OCI-LY7 (cell line): ENCODE data around the gene IL17REL. TPM values are rescaled to one million over a fixed set of nuclear protein-coding genes. Genes with fewer than 3 reads are reported as not detected.

Source experiments
- BruUV-seq: library from RNA; stranded (reverse); fragments of 400-500 nt; replicated peaks from 2 replicates; lab custom pipeline; 2021; lab: Mats Ljungman, UMichigan
- CTCF ChIA-PET: fragments of 300-600 bp; sonication (Branson Sonifier 250); formaldehyde crosslinking; loops from one replicate; lab custom pipeline; 2022; ENCODE audit warnings: antibody characterized with exemption; ENCODE audit not compliant: unreplicated experiment; lab: Charles Lee
- POLR2A ChIA-PET: fragments of 300-600 bp; sonication (Branson Sonifier 250); formaldehyde crosslinking; loops from one replicate; lab custom pipeline; 2022; ENCODE audit warnings: antibody characterized with exemption; lab: Charles Lee
- DNase-seq: peaks from one replicate; pipeline ENCODE4 v3.0.0-alpha.2; 2015; ENCODE audit warnings: low spot score
- H2AFZ ChIP-seq: fragments of 200-600 bp; sonication (generic), shearing (Covaris generic); 2 replicates; pipeline ENCODE4 v1.6.1; 2014; ENCODE audit warnings: mild to moderate bottlenecking, antibody characterized with exemption, low read length, moderate library complexity
- H3K27ac ChIP-seq: fragments of 200-600 bp; sonication (generic); 2 replicates; pipeline ENCODE4 v1.5.1; 2014; ENCODE audit warnings: mixed run types, low read depth, mild to moderate bottlenecking, moderate library complexity, low read length, inconsistent platforms; ENCODE audit not compliant: poor library complexity, severe bottlenecking
- H3K36me3 ChIP-seq: fragments of 200-600 bp; sonication (generic); 2 replicates; pipeline ENCODE4 v1.6.1; 2014; ENCODE audit warnings: mild to moderate bottlenecking, antibody characterized with exemption, low read length, moderate library complexity, mixed read lengths; ENCODE audit not compliant: insufficient read depth
- H3K4me1 ChIP-seq: fragments of 200-600 bp; sonication (generic); 2 replicates; pipeline ENCODE4 v1.5.1; 2014; ENCODE audit warnings: mild to moderate bottlenecking, low read length; ENCODE audit not compliant: insufficient read depth, poor library complexity, severe bottlenecking
- H3K4me2 ChIP-seq: fragments of 200-600 bp; sonication (generic); 2 replicates; pipeline ENCODE4 v1.6.1; 2014; ENCODE audit warnings: mild to moderate bottlenecking, low read length
- H3K4me3 ChIP-seq: fragments of 200-600 bp; sonication (generic); 2 replicates; pipeline ENCODE4 v1.5.1; 2014; ENCODE audit warnings: mild to moderate bottlenecking, low read depth, low read length; ENCODE audit not compliant: poor library complexity, severe bottlenecking
- H3K79me2 ChIP-seq: fragments of 200-600 bp; sonication (generic); 2 replicates; pipeline ENCODE4 v1.6.1; 2016; ENCODE audit warnings: low read depth, mild to moderate bottlenecking, low read length, moderate library complexity, mixed read lengths; ENCODE audit not compliant: insufficient read depth
- H3K9me2 ChIP-seq: fragments of 200-600 bp; sonication (generic); 2 replicates; pipeline ENCODE4 v1.6.1; 2016; ENCODE audit warnings: mild to moderate bottlenecking, low read length, mixed read lengths; ENCODE audit not compliant: insufficient read depth
- H3K9me3 ChIP-seq: fragments of 200-600 bp; sonication (generic); 2 replicates; pipeline ENCODE4 v1.6.1; 2014; ENCODE audit warnings: mild to moderate bottlenecking, mixed run types, low read length, mixed read lengths
- H4K20me1 ChIP-seq: fragments of 200-600 bp; sonication (generic); 2 replicates; pipeline ENCODE4 v1.6.1; 2014; ENCODE audit warnings: mild to moderate bottlenecking, antibody characterized with exemption, low read length, moderate library complexity, mixed read lengths; ENCODE audit not compliant: insufficient read depth
- EZH2phosphoT487 ChIP-seq: fragments of 200-600 bp; sonication (generic); IDR thresholded peaks from 2 replicates; pipeline ENCODE4 v1.6.1; 2018; ENCODE audit warnings: low read depth, borderline replicate concordance, mild to moderate bottlenecking, mixed run types, antibody characterized with exemption, low read length, moderate library complexity, mixed read lengths
- intact Hi-C: fragments of 100-400 bp; cut with micrococcal nuclease; formaldehyde crosslinking; loops from one replicate; pipeline ENCODE4 v1.10.0; 2022; ENCODE audit not compliant: unreplicated experiment
- total RNA-seq, 2 experiments: library from RNA; depleted of rRNA in 1 of 2; stranded (reverse); fragments of >200 nt in 1 of 2; shearing (Covaris generic) in 1 of 2; gene quantifications; 2 replicates each; pipeline ENCODE4 v1.2.3, GENCODE V29; 2014 to 2022
- TF ChIP-seq, protein P1 (sequence below): fragments of 200-600 bp; sonication (generic); conservative IDR thresholded peaks from 2 replicates; pipeline ENCODE4 v1.5.1; 2014; ENCODE audit warnings: mild to moderate bottlenecking, antibody characterized with exemption, low read length, moderate library complexity, mixed read lengths

The IL17REL gene
- total RNA-seq, 2 experiments from 2014 or later, result 0.03 TPM; not detected in 1

DNA sequence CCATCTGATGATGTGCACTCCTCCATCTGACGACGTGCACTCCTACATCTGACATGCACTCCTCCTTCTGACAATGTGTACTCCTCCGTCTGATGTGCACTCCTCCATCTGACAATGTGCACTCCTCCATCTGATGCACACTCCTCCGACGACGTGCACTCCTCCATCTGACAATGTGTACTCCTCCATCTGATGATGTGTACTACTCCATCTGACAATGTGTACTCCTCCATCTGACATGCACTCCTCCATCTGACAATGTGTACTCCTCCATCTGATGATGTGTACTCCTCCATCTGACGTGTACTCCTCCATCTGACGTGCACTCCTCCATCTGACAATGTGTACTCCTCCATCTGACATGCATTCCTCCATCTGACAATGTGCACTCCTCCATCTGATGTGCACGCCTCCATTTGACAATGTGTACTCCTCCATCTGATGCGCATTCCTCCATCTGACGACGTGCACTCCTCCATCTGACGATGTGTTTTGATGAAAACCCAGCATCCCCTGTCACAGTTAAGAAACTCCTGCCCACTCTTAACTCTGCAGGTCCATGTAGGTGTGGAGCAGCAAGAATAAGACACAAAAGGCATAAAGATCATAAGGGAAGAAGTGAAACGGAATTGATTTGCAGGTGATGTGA is 9.7 kb upstream of the IL17REL start:
- Histone ChIP-seq H3K36me3 (no peaks in the 10 kb centered on the region), H4K20me1 (no peaks in the 10 kb centered on the region), H3K4me3 (no peak overlapping the region), H3K9me2 (no peaks in the 10 kb centered on the region), H3K27ac (no peak overlapping the region), H2AFZ (no peak overlapping the region), H3K9me3 (peaks cover 7% of the 10 kb centered on the region; the same call in 1 of the 2 replicates), H3K79me2 (no peaks in the 10 kb centered on the region), H3K4me2 (no peak overlapping the region), H3K4me1 (no peaks in the 10 kb centered on the region)
- intact Hi-C loops, result no loop called here
- BruUV-seq, result no TSS peak
- ChIA-PET POLR2A (no interaction called here), CTCF (no interaction called here)
- no peak for TF ChIP-seq EZH2phosphoT487
- TF ChIP-seq, protein P1, sequence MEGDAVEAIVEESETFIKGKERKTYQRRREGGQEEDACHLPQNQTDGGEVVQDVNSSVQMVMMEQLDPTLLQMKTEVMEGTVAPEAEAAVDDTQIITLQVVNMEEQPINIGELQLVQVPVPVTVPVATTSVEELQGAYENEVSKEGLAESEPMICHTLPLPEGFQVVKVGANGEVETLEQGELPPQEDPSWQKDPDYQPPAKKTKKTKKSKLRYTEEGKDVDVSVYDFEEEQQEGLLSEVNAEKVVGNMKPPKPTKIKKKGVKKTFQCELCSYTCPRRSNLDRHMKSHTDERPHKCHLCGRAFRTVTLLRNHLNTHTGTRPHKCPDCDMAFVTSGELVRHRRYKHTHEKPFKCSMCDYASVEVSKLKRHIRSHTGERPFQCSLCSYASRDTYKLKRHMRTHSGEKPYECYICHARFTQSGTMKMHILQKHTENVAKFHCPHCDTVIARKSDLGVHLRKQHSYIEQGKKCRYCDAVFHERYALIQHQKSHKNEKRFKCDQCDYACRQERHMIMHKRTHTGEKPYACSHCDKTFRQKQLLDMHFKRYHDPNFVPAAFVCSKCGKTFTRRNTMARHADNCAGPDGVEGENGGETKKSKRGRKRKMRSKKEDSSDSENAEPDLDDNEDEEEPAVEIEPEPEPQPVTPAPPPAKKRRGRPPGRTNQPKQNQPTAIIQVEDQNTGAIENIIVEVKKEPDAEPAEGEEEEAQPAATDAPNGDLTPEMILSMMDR, result no peak
- no peak for DNase-seq

DNA sequence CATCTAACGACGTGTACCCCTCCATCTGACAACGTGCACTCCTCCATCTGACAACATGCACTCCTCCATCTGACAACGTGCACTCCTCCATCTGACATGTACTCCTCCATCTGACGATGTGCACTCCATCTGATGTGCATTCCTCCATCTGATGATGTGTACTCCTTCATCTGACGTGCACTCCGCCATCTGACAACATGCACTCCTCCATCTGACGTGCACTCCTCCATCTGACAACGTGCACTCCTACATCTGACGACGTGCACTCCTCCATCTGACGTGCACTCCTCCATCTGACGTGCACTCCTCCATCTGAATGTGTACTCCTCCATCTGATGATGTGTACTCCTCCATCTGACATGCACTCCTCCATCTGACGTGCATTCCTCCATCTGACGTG is 8.0 kb upstream of the IL17REL start:
- intact Hi-C loops, result no loop called here
- no peak overlapping the region for H2AFZ ChIP-seq
- BruUV-seq, result no TSS peak
- POLR2A ChIA-PET, result no interaction called here
- no peaks in the 10 kb centered on the region for H3K79me2 ChIP-seq
- no peak for TF ChIP-seq EZH2phosphoT487
- TF ChIP-seq, protein P1, result no peak
- peaks cover 7% of the 10 kb centered on the region; the same call in 1 of the 2 replicates for H3K9me3 ChIP-seq
- no peak overlapping the region for H3K4me3 ChIP-seq
- no peaks in the 10 kb centered on the region for H3K4me1 ChIP-seq
- H3K9me2 ChIP-seq, result no peaks in the 10 kb centered on the region
- H4K20me1 ChIP-seq, result no peaks in the 10 kb centered on the region
- CTCF ChIA-PET, result no interaction called here
- DNase-seq, result no peak
- H3K36me3 ChIP-seq, result no peaks in the 10 kb centered on the region
- no peak overlapping the region for H3K4me2 ChIP-seq
- no peak overlapping the region for H3K27ac ChIP-seq

DNA sequence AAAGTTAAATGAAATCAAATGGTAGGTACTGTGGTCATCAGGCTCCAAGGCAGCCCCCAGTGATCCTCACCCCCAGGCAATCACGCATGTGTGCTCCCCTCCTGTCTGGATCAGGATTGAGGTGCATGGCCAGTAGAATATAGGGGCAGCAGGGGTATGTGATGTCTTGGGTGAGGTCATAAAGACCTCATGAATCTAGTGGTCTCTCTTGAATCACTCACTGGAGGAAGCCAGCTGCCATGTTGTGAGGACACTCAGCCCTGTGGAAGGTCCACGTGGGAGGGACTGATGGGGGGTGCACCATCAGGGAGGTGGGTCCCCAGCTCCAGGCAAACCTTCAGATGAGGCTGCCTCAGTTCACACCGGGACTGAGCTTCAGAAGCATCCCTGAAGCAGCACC is 6.8 kb upstream of the IL17REL start:
- Histone ChIP-seq H3K79me2 (no peaks in the 10 kb centered on the region), H3K4me2 (no peak overlapping the region), H2AFZ (no peak overlapping the region), H3K27ac (no peak overlapping the region), H3K9me2 (no peaks in the 10 kb centered on the region), H3K36me3 (no peaks in the 10 kb centered on the region), H3K4me3 (no peak overlapping the region), H4K20me1 (no peaks in the 10 kb centered on the region), H3K9me3 (peaks cover 7% of the 10 kb centered on the region; the same call in 1 of the 2 replicates), H3K4me1 (no peaks in the 10 kb centered on the region)
- no peak for DNase-seq
- BruUV-seq, result no TSS peak
- TF ChIP-seq EZH2phosphoT487, result no peak
- TF ChIP-seq, protein P1, result no peak
- POLR2A ChIA-PET, result interaction anchor here (0.5 kb wide), 1 partner anchor 266 kb away, joined by 5 read pairs; no protein-coding TSS in a partner anchor
- intact Hi-C loops, result no loop called here
- CTCF ChIA-PET, result no interaction called here
